ENCODE data around the gene RPGR. TPM values are rescaled to one million over a fixed set of nuclear protein-coding genes. Genes with fewer than 3 reads are reported as not detected.

The RPGR gene
- total RNA-seq, 4 donors from 2014 or later, result 9.6 to 17.0 (median 11.9) TPM

- Histone ChIP-seq H3K27ac (replicated peaks in 1 of 4) (no peak overlapping the region), H3K4me3 (no peak overlapping the region), H3K4me1 (peaks cover 0 to 14% (median 8%) of the 10 kb centered on the region in 4 donors), H3K9me3 (peaks cover 0 to 4% (median 0%) of the 10 kb centered on the region in 4 donors), H3K27me3 (no peaks in the 10 kb centered on the region), H3K36me3 (no peaks in the 10 kb centered on the region)
- TF ChIP-seq POLR2AphosphoS5 (IDR thresholded peaks at IDR 0.05) (no peak), POLR2A (IDR thresholded peaks at IDR 0.05; ENCODE audit: low read depth) (no peak), CTCF (IDR thresholded peaks at IDR 0.05) (no peak), EP300 (IDR thresholded peaks at IDR 0.05) (no peak)
- intact Hi-C loops (cut with DNase I), result no loop called here
- no peak for DNase-seq (ENCODE audit: extremely low spot score)
- WGBS, result 57% methylated on average over 3 of the region's 3 CpGs
Measured at GRCh38 chrX:38225093-38225492, 102.2 kb downstream of the RPGR start.

- intact Hi-C loops (cut with DNase I), result no loop called here
- no peak overlapping the region for H3K27ac ChIP-seq (replicated peaks in 1 of 4)
- DNase-seq (ENCODE audit: extremely low spot score), result no peak
- TF ChIP-seq POLR2A (IDR thresholded peaks at IDR 0.05; ENCODE audit: low read depth) (no peak), POLR2AphosphoS5 (IDR thresholded peaks at IDR 0.05) (no peak), CTCF (IDR thresholded peaks at IDR 0.05) (no peak), EP300 (IDR thresholded peaks at IDR 0.05) (no peak)
- H3K9me3 ChIP-seq, result peaks cover 0 to 4% (median 0%) of the 10 kb centered on the region in 4 donors
- H3K27me3 ChIP-seq, result peaks cover 0 to 3% (median 0%) of the 10 kb centered on the region in 4 donors
- peaks cover 0 to 14% (median 10%) of the 10 kb centered on the region in 4 donors for H3K4me1 ChIP-seq
- no peaks in the 10 kb centered on the region for H3K36me3 ChIP-seq
- no peak overlapping the region for H3K4me3 ChIP-seq
Measured at GRCh38 chrX:38224160-38224559, 103.1 kb downstream of the RPGR start.

- Histone ChIP-seq H3K36me3 (no peaks in the 10 kb centered on the region), H3K27me3 (peaks cover 0 to 6% (median 0%) of the 10 kb centered on the region in 4 donors), H3K4me1 (peaks cover 0 to 14% (median 10%) of the 10 kb centered on the region in 4 donors), H3K27ac (replicated peaks in 1 of 4) (no peak overlapping the region), H3K9me3 (no peaks in the 10 kb centered on the region), H3K4me3 (peak overlapping the region; percentile 58 to 68 (median 58))
- 75% methylated on average over 6 of the region's 10 CpGs for WGBS
- DNase-seq (ENCODE audit: extremely low spot score), result no peak
- no peak for TF ChIP-seq POLR2A (IDR thresholded peaks at IDR 0.05; ENCODE audit: low read depth)
- TF ChIP-seq EP300 (IDR thresholded peaks at IDR 0.05), result no peak
- TF ChIP-seq POLR2AphosphoS5 (IDR thresholded peaks at IDR 0.05), result no peak
- no peak for TF ChIP-seq CTCF (IDR thresholded peaks at IDR 0.05)
- intact Hi-C loops (cut with DNase I), result no loop called here
Measured at GRCh38 chrX:38221391-38221929, 105.8 kb downstream of the RPGR start.

- Histone ChIP-seq H3K27ac (replicated peaks in 1 of 4) (peak within 1 kb of the TSS; percentile 31 to 55 (median 42)), H3K4me3 (peak within 1 kb of the TSS; percentile 58 to 68 (median 58)), H3K36me3 (no peaks in the 10 kb centered on the region), H3K9me3 (no peaks in the 10 kb centered on the region), H3K4me1 (peaks cover 0 to 14% (median 10%) of the 10 kb centered on the region in 4 donors), H3K27me3 (peaks cover 0 to 6% (median 0%) of the 10 kb centered on the region in 4 donors)
- 41% methylated on average over 46 of the region's 76 CpGs for WGBS
- no peak for DNase-seq (ENCODE audit: extremely low spot score)
- TF ChIP-seq POLR2AphosphoS5 (IDR thresholded peaks at IDR 0.05), result no peak
- TF ChIP-seq EP300 (IDR thresholded peaks at IDR 0.05), result no peak
- TF ChIP-seq POLR2A (IDR thresholded peaks at IDR 0.05; ENCODE audit: low read depth), result no peak
- TF ChIP-seq CTCF (IDR thresholded peaks at IDR 0.05), result no peak
- intact Hi-C loops (cut with DNase I), result no loop called here
Measured at GRCh38 chrX:38220415-38221390, 106.6 kb downstream of the RPGR start, which contains the start of gene SRPX. TSS of gene SRPX (minus strand) at chrX:38220871. CDS start at chrX:38220792, 79 bp downstream.

Measured in esophagus muscularis mucosa (tissue), 4 donors.